Spleen (tissue), 11 donors: Measurements from ENCODE around the gene SLC6A8. TPM values are rescaled to one million over a fixed set of nuclear protein-coding genes. Genes with fewer than 3 reads are reported as not detected.

Experiments
- DNase-seq: peaks from one replicate; pipeline ENCODE4 v3.0.0-alpha.2; 2020
- H3K27ac ChIP-seq, 8 donors: fragments of 200-600 bp; sonication (generic) in 7 of 8; 1 replicate in 4 of 8; 2 replicates in 4 of 8; pipeline versions ENCODE4 v1.5.0 to v1.8.0; 2016 to 2021; ENCODE audit warnings: inconsistent platforms in 4 of 8, mild to moderate bottlenecking in 4 of 8, moderate library complexity in 1 of 8
- H3K27me3 ChIP-seq, 7 donors: fragments of 200-600 bp; sonication (generic) in 6 of 7; replicated peaks in 1 of 7; 1 replicate in 4 of 7; 2 replicates in 3 of 7; pipeline versions ENCODE4 v1.5.0 to v1.8.0; 2016 to 2021; ENCODE audit warnings: inconsistent platforms in 3 of 7, mild to moderate bottlenecking in 1 of 7
- H3K36me3 ChIP-seq, 6 donors: fragments of 200-600 bp; sonication (generic) in 5 of 6; 1 replicate in 4 of 6; 2 replicates in 2 of 6; pipeline versions ENCODE4 v1.5.0 to v1.8.0; 2016 to 2021; ENCODE audit warnings: inconsistent platforms in 2 of 6
- H3K4me1 ChIP-seq, 6 donors: fragments of 200-600 bp; sonication (generic) in 5 of 6; 1 replicate in 3 of 6; 2 replicates in 3 of 6; pipeline versions ENCODE4 v1.5.0 to v1.8.0; 2016 to 2021; ENCODE audit warnings: inconsistent platforms in 3 of 6
- H3K4me3 ChIP-seq, 8 donors: fragments of 200-600 bp; sonication (generic) in 7 of 8; 1 replicate in 4 of 8; 2 replicates in 4 of 8; pipeline versions ENCODE4 v1.5.0 to v1.8.0; 2016 to 2021; ENCODE audit warnings: inconsistent platforms in 4 of 8, mild to moderate bottlenecking in 4 of 8, moderate library complexity in 2 of 8
- H3K9me3 ChIP-seq, 8 donors: fragments of 200-600 bp; sonication (generic) in 7 of 8; 1 replicate in 4 of 8; 2 replicates in 4 of 8; pipeline versions ENCODE4 v1.5.0 to v1.8.0; 2016 to 2021; ENCODE audit warnings: inconsistent platforms in 4 of 8
- CTCF ChIP-seq, 11 experiments: fragments of 200-600 bp in 7 of 11; fragments of 450-650 bp in 4 of 11; sonication (generic) in 4 of 11; IDR thresholded peaks in 8 of 11; conservative IDR thresholded peaks in 3 of 11; 1 replicate in 7 of 11; 2 replicates in 4 of 11; pipeline versions ENCODE4 v1.4.0 to v1.8.0; 2016 to 2021; ENCODE audit warnings: antibody characterized with exemption in 11 of 11, inconsistent platforms in 4 of 11, mild to moderate bottlenecking in 1 of 11
- POLR2A ChIP-seq, 3 donors: fragments of 450-650 bp; IDR thresholded peaks; one replicate each; pipeline ENCODE4 v1.5.1; 2017; ENCODE audit warnings: antibody characterized with exemption in 3 of 3, mild to moderate bottlenecking in 1 of 3
- POLR2AphosphoS5 ChIP-seq, 3 donors: sonication (generic); formaldehyde crosslinking; IDR thresholded peaks; one replicate each; pipeline ENCODE4 v1.5.1; 2017; ENCODE audit warnings: antibody characterized with exemption in 3 of 3
- WGBS, 5 donors: extraction: QIAGEN DNeasy Blood & Tissue Kit in 3 of 5; methylation state at CpG; one replicate each; pipeline versions ENCODE4 v1.1.5 to v1.1.7; 2013 to 2018; 5-methylcytosine and 5-hydroxymethylcytosine counted together
- intact Hi-C: fragments of 100-400 bp; cut with DNase I; formaldehyde crosslinking; loops from one replicate; pipeline ENCODE4 v1.15.0; 2023; ENCODE audit warnings: low total_unique reads
- polyA plus RNA-seq, 3 donors: library from polyadenylated mRNA; stranded (reverse); fragments of 200-250 nt; gene quantifications; one replicate each; pipeline ENCODE4 v1.2.1, GENCODE V29; 2013
- total RNA-seq, 7 donors: library from RNA; depleted of rRNA in 3 of 7; stranded (reverse); fragments of >200 nt in 3 of 7; fragmentation: NEBNext Ultra II Directional in 4 of 7; extraction: Animal tissue kit (Norgen Biotek cat#: 25700) in 4 of 7; gene quantifications; one replicate each; pipeline versions ENCODE4 v1.1.0 to v1.2.1, GENCODE V29; 2016 to 2021
- donor health status: healthy with polysubstance abuse.
- donor health status: DM: no; HTN: no; CAD: no; lungs with moderate emphysema.
- donor health status: DM: no; HTN: no; CAD: no.
- donor health status: Bipolar disorder and iron deficiency.
- donor health status: healthy.
- donor health status: DM: no; HTN: no; CAD: no.
- donor health status: DM: yes; HTN: yes; CAD: no.

SLC6A8 gene
- total and polyA plus RNA-seq, 10 donors = 3.2 to 72.9 (median 9.6) TPM

GRCh38 chrX:153685751-153686696 is 1.7 kb upstream of the SLC6A8 start:
- H3K4me3 ChIP-seq = no peak overlapping the region
- H3K36me3 ChIP-seq = no peaks in the 10 kb centered on the region
- H3K27ac ChIP-seq = no peak overlapping the region
- WGBS, 5 donors = 67 to 75% (median 68%) methylated on average over 16 to 24 of the region's 24 CpGs
- peaks cover 0 to 60% (median 6%) of the 10 kb centered on the region in 7 donors for H3K27me3 ChIP-seq
- DNase-seq = peak; percentile 67
- peaks cover 0 to 4% (median 0%) of the 10 kb centered on the region in 8 donors for H3K9me3 ChIP-seq
- no peak for TF ChIP-seq POLR2AphosphoS5 (IDR thresholded peaks at IDR 0.05)
- no peak for TF ChIP-seq POLR2A (IDR thresholded peaks at IDR 0.05)
- TF ChIP-seq CTCF (IDR thresholded peaks at IDR 0.05 in 8 of 11, conservative IDR thresholded peaks at IDR 0.05 in 3 of 11) = no peak
- peaks cover 0 to 23% (median 2%) of the 10 kb centered on the region in 6 donors for H3K4me1 ChIP-seq
- intact Hi-C loops = no loop called here

GRCh38 chrX:153686711-153687110 is 1.0 kb upstream of the SLC6A8 start:
- TF ChIP-seq POLR2A (IDR thresholded peaks at IDR 0.05) = no peak
- no peak for TF ChIP-seq POLR2AphosphoS5 (IDR thresholded peaks at IDR 0.05)
- no peak for TF ChIP-seq CTCF (IDR thresholded peaks at IDR 0.05 in 8 of 11, conservative IDR thresholded peaks at IDR 0.05 in 3 of 11)
- Histone ChIP-seq H3K36me3 (no peaks in the 10 kb centered on the region), H3K27me3 (peaks cover 0 to 60% (median 6%) of the 10 kb centered on the region in 7 donors), H3K4me1 (peaks cover 0 to 23% (median 2%) of the 10 kb centered on the region in 6 donors), H3K27ac (no peak overlapping the region), H3K4me3 (no peak overlapping the region), H3K9me3 (peaks cover 0 to 4% (median 0%) of the 10 kb centered on the region in 8 donors)
- intact Hi-C loops = no loop called here
- DNase-seq = no peak
- 47 to 75% (median 50%) methylated on average over 6 to 9 of the region's 9 CpGs for WGBS, 5 donors

GRCh38 chrX:153688071-153688470 is 345 bp downstream of the SLC6A8 start:
- H3K27me3 ChIP-seq = peaks cover 0 to 60% (median 6%) of the 10 kb centered on the region in 7 donors
- no peak for TF ChIP-seq POLR2A (IDR thresholded peaks at IDR 0.05)
- no peak for TF ChIP-seq POLR2AphosphoS5 (IDR thresholded peaks at IDR 0.05)
- TF ChIP-seq CTCF (IDR thresholded peaks at IDR 0.05 in 8 of 11, conservative IDR thresholded peaks at IDR 0.05 in 3 of 11) = no peak
- H3K9me3 ChIP-seq = peaks cover 0 to 4% (median 0%) of the 10 kb centered on the region in 8 donors
- no peaks in the 10 kb centered on the region for H3K36me3 ChIP-seq
- WGBS, 5 donors = 0 to 64% (median 1%) methylated on average over 5 to 60 of the region's 69 CpGs; no CpG with 5 or more reads in 2 of the 5 donors
- peaks cover 0 to 23% (median 2%) of the 10 kb centered on the region in 6 donors for H3K4me1 ChIP-seq
- H3K27ac ChIP-seq = peak overlapping the region in 1 of 8 donors; percentile 57
- intact Hi-C loops = no loop called here
- H3K4me3 ChIP-seq = peak overlapping the region in 1 of 8 donors; percentile 66
- DNase-seq = no peak

GRCh38 chrX:153688506-153688905 is 780 bp downstream of the SLC6A8 start:
- Histone ChIP-seq H3K27ac (no peak overlapping the region), H3K4me3 (peak overlapping the region in 4 of 8 donors; percentile 22 to 66 (median 34)), H3K36me3 (no peaks in the 10 kb centered on the region), H3K9me3 (peaks cover 0 to 2% (median 0%) of the 10 kb centered on the region in 8 donors), H3K27me3 (peaks cover 0 to 57% (median 6%) of the 10 kb centered on the region in 7 donors), H3K4me1 (peaks cover 0 to 23% (median 2%) of the 10 kb centered on the region in 6 donors)
- TF ChIP-seq POLR2A (IDR thresholded peaks at IDR 0.05) = no peak
- intact Hi-C loops = no loop called here
- 3 to 58% (median 10%) methylated on average over 16 to 56 of the region's 57 CpGs; no CpG with 5 or more reads in 1 of the 5 donors for WGBS, 5 donors
- DNase-seq = no peak
